ENCODE data around the gene JCHAIN.
"Not testable (repeated sequence)": the region's sequence is repeated elsewhere in the genome, so short reads cannot be mapped to it uniquely, and the experiment has no call there.

The JCHAIN gene

DNA sequence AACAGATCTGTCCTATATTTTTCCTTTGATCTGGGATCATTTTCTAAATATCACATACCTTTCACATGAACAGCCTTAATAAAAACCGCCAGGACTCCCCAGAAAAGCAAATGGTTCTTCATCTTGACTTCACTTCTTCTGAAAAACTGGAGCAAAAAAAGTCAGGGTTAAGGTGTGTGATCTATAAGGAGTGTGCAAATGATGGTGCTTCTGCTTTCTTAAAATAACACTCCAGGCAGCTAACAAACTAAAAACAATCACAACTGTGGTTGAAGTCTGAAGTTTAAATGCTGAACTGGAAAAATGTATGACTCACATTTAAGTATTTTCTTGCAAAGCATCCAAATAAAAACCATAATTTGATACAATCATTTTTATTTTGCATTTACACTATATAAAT is at the start of gene JCHAIN:
TSS of gene JCHAIN (minus strand) at position 140 of the 400 bp plus-strand sequence. CDS start at position 122, 18 bp downstream.
- no peak for DNase-seq (ENCODE audit: low read depth in 2 of 2)

DNA sequence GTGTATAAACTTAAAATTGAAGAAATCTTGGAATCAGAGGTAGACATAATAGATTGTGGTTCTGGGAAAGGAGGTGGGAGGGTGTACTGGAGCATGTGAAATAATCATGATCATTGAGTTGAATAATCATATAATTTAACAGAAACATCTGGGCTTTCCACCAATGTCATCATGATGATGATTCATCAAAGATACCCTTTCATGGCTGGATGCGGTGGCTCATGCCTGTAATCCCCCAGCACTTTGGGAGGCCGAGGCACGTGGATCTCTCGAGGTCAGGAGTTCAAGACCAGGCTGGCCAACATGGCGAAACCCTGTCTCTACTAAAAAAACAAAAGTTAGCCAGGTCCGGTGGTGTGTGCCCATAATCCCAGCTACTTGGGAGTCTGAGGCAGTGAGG is 48.8 kb upstream of the JCHAIN start:
- DNase-seq (ENCODE audit: low read depth in 2 of 2), result no peak

DNA sequence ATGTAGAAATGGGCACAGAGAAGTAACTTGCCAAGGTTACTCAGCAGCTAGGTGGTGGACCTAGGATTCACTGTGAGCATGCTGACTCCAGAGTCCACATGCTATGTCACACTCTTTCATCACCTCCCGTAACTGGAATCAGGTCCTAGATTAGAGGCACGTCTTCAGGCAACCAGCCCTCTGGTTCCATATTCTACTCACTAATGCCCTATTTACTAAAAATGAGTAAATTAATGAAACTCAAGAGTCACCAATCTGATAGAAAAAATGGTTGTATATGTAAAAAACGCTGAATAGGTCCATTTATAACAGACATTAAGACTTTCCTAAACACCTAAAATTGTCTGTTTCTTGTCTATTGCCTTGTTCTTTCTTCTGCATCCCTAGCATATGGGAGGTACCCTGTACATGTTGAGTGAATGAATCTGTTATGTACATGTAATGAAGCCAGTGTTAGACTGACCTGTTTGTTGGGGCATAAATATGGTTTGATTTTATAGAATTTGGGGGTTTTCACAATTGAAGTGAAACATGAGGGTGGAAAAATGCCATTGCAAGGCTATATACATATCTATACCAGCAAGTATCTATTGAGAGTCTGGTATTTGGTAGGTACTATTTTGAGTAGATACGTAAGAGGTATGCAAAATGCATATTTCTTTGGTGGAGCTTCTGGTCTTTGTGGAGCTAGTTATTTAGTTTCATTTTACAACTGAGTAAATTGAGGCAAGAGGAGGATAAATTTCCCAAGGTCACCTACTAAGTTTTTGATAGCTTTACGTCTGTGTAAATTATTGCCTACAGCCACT is 48.0 kb upstream of the JCHAIN start:
- DNase-seq (ENCODE audit: low read depth in 2 of 2), result no peak

DNA sequence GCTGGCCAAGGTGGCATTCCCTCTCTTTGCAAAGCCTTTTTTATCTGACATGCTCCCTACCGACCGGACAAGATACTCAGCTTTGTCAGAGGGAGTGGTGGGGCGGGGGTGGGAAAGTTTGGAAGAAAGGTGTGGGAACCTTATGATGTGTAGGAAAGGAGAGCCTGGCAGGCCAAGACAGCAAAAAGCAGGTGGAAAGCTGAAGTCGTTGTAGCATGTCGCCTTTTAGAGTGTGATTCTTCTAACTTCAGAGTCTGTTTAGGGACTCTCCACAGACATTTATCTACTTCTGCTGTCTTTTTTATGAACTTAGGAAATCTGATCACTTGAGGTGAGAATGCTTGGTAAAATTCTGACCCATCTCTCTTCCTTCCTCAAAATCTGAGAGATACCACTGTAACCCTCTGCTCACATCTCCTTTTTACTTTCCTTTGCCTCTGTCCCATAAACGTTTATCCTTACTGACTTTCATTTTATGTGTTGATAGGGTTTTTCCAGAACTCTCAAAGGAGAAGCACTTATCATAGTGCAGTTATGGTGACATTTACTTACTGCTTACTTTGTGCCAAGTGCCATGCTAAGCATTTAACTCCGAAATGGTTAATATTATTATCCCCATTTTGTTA is 47.3 kb upstream of the JCHAIN start:
- no peak for DNase-seq (ENCODE audit: low read depth in 2 of 2)

- no peak for DNase-seq (ENCODE audit: low read depth in 2 of 2)
These were observed 46.5 kb upstream of the JCHAIN start for GRCh38 chr4:70712604-70713452.

GRCh38 chr4:70712150-70712549 is 45.8 kb upstream of the JCHAIN start:
- no peak for DNase-seq (ENCODE audit: low read depth in 2 of 2)

- no peak for DNase-seq (ENCODE audit: low read depth in 2 of 2)
These were observed 45.3 kb upstream of the JCHAIN start for GRCh38 chr4:70711599-70711998.

- no peak for DNase-seq (ENCODE audit: low read depth in 2 of 2)
These were observed 43.4 kb upstream of the JCHAIN start for GRCh38 chr4:70709611-70710205.

GRCh38 chr4:70706516-70706915 is 40.2 kb upstream of the JCHAIN start:
- no peak for DNase-seq (ENCODE audit: low read depth in 2 of 2)

DNA sequence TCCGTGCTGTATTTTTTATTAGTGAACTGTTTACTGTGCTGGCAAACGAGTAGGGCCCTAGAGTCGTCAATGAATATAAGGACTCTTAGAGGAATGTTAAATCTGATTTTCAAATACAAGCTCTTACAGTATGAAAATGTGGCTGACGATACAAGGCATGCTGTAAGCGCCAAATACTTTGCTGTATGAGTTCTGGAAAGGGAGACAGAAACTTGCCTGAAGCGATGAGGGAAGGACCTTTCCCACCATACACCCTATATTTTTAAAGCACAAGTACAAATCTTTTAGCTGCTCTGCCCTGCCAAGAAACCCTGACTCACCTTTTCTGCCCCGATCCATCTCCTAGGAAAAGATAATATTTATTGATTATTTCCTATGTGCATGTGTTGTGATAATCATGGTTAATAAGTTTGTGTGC is 39.7 kb upstream of the JCHAIN start:
- DNase-seq (ENCODE audit: low read depth in 2 of 2), result no peak

GRCh38 chr4:70705183-70706043 is 39.1 kb upstream of the JCHAIN start:
- peak in 1 of 2 donors; percentile 45 for DNase-seq (ENCODE audit: low read depth in 2 of 2)

- no peak for DNase-seq (ENCODE audit: low read depth in 2 of 2)
These were observed 38.5 kb upstream of the JCHAIN start for GRCh38 chr4:70704931-70705182.

DNA sequence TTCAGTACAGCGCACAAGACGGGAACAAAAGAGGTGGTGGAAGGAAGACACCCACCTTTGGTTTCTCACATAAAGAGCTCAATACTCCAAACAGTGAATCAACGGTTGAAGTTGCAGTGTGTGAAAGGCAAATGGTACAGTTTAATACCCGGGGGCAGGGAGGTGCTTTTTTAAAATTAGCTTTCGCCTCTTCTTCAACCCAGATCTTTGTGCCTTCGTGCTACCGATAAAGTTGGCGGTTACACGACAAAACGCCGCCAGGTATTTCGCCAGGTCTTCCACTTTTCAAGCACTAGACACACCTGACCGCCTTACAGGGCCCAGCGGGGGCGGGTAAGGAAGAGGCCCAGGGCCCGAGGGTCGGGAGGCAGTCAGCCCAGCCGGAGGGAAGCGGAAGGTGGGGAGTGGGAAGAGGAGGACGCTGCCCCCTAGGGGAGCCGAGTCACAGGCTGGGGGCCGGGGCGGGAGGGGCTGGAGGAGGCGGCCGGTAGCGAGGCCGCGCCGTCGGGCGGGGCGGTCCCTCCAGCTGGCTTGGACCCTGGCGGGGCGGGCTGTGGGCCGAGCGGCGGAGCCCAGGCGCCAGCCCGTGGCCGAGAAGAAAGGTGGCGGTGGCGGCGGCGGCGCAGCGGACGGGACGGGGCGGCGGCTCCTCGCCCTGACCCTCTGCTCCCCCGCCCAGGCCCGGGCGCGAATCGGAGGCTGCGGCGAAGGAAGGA is 38.1 kb upstream of the JCHAIN start:
- DNase-seq (ENCODE audit: low read depth in 2 of 2), result peak; percentile 30 to 39

DNA sequence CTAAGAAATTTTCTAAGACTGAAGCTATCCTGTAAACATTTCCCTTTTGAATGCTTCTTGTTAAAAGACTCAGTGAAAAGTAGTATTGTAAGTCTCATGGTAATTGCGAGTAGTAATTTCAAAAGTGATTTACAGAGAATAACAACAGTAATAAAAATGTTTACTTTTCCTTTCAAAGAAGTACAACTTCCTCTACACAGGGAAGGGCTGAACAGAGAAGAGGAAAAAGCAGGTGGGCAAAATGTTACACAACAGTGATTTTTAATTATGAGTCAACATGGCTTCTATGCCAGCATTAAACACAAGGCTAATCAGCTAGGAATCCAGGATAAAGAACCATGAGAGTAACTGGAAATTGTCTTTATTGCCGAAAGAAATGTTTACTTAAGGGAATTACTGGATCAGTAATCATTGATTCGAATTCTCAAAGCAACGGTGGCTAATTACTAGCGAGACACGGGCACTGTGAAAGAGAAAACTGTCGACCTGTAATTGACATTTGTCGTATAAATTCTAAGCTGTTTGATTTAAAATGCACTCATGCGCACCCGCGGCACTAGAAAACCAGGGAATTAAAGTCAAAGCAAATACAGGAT is 37.4 kb upstream of the JCHAIN start:
- DNase-seq (ENCODE audit: low read depth in 2 of 2), result no peak

- not testable (repeated sequence) for DNase-seq (ENCODE audit: low read depth in 2 of 2)
These were observed 36.3 kb upstream of the JCHAIN start for GRCh38 chr4:70702592-70702991.

DNA sequence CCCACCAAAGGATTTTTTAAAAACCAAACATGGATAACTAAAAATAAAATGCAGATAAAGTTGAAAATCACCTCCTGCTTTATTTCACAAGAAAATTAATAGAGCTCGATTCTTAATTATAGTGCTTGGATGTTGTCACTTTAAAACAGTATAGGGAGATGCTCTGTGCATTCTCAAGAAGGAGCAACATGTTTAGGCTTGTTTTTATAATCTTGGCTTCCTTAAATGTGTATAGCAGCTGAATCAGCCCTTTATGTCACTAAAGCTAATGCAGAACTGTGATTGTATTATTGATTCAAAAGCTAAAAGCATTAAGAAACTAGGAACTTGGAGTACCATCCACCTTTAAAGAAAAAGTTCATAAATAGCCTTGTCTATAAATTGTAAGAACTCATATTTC is 35.0 kb upstream of the JCHAIN start:
- DNase-seq (ENCODE audit: low read depth in 2 of 2), result no peak

GRCh38 chr4:70700712-70701111 is 34.4 kb upstream of the JCHAIN start:
- DNase-seq (ENCODE audit: low read depth in 2 of 2), result no peak

DNA sequence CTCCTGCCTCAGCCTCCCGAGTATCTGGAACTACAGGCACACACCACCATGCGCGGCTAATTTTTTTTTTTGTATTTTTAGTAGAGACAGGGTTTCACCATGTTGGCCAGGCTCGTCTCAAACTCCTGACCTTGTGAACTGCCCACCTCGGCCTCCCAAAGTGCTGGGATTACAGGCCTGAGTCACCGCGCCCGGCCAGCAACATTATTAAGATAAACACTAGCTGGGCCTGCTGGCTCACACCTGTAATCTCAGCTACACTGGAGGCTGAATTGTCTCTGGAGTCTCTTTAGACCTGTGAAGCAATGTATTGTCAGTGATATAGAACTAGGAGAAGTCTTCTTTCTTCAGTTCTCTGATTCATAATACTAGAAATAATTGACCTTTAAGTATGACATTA is 32.1 kb upstream of the JCHAIN start:
- DNase-seq (ENCODE audit: low read depth in 2 of 2), result not testable (repeated sequence)

DNA sequence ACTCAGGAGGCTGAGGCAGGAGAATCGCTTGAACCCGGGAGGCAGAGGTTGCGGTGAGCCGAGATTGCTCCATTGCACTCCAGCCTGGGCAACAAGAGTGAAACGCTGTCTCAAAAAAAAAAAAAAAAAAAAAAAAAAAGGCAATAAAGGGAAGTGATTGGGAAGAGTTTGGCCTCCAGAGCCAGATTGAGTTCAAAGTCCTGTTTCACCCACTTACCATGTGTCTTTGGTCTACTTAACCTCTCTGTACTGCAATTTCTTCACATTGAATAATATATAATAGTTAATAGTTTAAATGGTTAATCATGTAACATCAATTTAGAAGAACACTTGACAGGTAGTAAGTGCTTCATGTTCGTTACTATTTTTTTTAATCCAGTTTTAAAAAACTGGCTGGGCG is 28.3 kb upstream of the JCHAIN start:
- not testable (repeated sequence) for DNase-seq (ENCODE audit: low read depth in 2 of 2)

DNA sequence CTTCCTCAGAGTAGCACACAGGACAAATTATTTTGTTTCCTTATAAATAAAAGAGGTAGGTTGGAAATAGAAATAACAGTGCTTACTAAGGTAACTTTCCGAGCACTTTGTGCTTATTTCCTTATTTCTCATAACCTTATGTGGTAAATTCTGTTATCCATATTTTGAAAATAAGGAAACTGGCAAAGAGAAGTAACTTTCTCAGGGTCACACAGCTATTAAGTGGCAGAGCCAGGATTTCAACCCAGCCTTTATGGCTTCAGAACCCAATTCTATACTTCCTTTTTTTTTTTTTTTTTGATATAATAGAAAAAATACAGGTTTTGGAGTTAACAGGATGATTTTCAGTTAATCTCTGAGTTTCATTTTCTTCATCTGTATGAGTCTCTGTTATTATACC is 25.4 kb upstream of the JCHAIN start:
- DNase-seq (ENCODE audit: low read depth in 2 of 2), result no peak

Measured in stimulated activated CD8-positive, alpha-beta memory T cell treated with anti-CD3 and anti-CD28 coated beads, Interleukin-7, amount 100 ng/mL, for 1 hour (primary cell).